Endodermal cell (in vitro differentiated cells): Measurements from ENCODE around the gene EXOG. TPM values are rescaled to one million over a fixed set of nuclear protein-coding genes. Genes with fewer than 3 reads are reported as not detected.
A peak's percentile ranks its signal among the peaks of the same experiment; 100 is the strongest.

ENCODE experiments used
- DNase-seq: peaks from one replicate; pipeline ENCODE4 v3.0.0-alpha.2; 2017
- H3K27ac ChIP-seq: 2 replicates; pipeline ENCODE4 v1.5.1; 2013; ENCODE audit warnings: mild to moderate bottlenecking, low read depth, low read length, moderate library complexity
- H3K27me3 ChIP-seq: 2 replicates; pipeline ENCODE4 v1.6.1; 2013; ENCODE audit warnings: mild to moderate bottlenecking, low read length, moderate library complexity; ENCODE audit not compliant: insufficient read depth, control insufficient read depth, poor library complexity, severe bottlenecking
- H3K36me3 ChIP-seq: 2 replicates; pipeline ENCODE4 v1.7.0; 2013; ENCODE audit warnings: mild to moderate bottlenecking, low read length, moderate library complexity; ENCODE audit not compliant: control insufficient read depth, insufficient read depth
- H3K4me1 ChIP-seq: one replicate; pipeline ENCODE4 v1.7.0; 2013; ENCODE audit warnings: low read length; ENCODE audit not compliant: control insufficient read depth, insufficient read depth
- H3K4me3 ChIP-seq: 2 replicates; pipeline ENCODE4 v1.5.1; 2013; ENCODE audit warnings: mild to moderate bottlenecking, low read length, moderate library complexity
- H3K9ac ChIP-seq: 2 replicates; pipeline ENCODE4 v1.6.1; 2013; ENCODE audit warnings: mild to moderate bottlenecking, low read length, moderate library complexity; ENCODE audit not compliant: poor library complexity, severe bottlenecking; ENCODE audit errors: extremely low read depth
- H3K9me3 ChIP-seq: 2 replicates; pipeline ENCODE4 v1.6.1; 2013; ENCODE audit warnings: mild to moderate bottlenecking, low read length, moderate library complexity; ENCODE audit not compliant: control insufficient read depth
- H3K27ac Mint-ChIP-seq: 2 replicates; pipeline ENCODE4 v1.8.0; 2020; ENCODE audit warnings: mixed read lengths
- H3K27me3 Mint-ChIP-seq: 2 replicates; pipeline ENCODE4 v1.8.0; 2021; ENCODE audit warnings: mild to moderate bottlenecking, mixed read lengths; ENCODE audit not compliant: insufficient read depth
- H3K36me3 Mint-ChIP-seq: 2 replicates; pipeline ENCODE4 v1.8.0; 2020; ENCODE audit warnings: low read depth, mixed read lengths
- H3K4me1 Mint-ChIP-seq: 2 replicates; pipeline ENCODE4 v1.8.0; 2020; ENCODE audit warnings: mixed read lengths
- H3K4me3 Mint-ChIP-seq: 2 replicates; pipeline ENCODE4 v1.8.0; 2020; ENCODE audit warnings: mild to moderate bottlenecking, moderate library complexity, mixed read lengths
- H3K9me3 Mint-ChIP-seq: 2 replicates; pipeline ENCODE4 v1.8.0; 2020; ENCODE audit warnings: mild to moderate bottlenecking, mixed read lengths
- WGBS, 2 experiments: methylation state at CpG; one replicate each; pipeline versions ENCODE4 v1.1.5 to v1.1.7; 2013; ENCODE audit warnings: missing lambda C conversion rate in 2 of 2, mixed read lengths in 1 of 2; ENCODE audit not compliant: insufficient coverage in 1 of 2, insufficient read length in 1 of 2; 5-methylcytosine and 5-hydroxymethylcytosine counted together
- total RNA-seq, 2 donors: library from RNA; stranded (reverse); fragmentation: NEBNext Ultra II Directional in 1 of 2; extraction: Animal tissue kit (Norgen Biotek cat#: 25700) in 1 of 2; gene quantifications; 2 replicates in 1 of 2; 3 replicates in 1 of 2; pipeline ENCODE4 v1.2.1, GENCODE V29; 2021
- TF ChIP-seq, protein P1 (sequence below): fragments of 200-600 bp; sonication (generic); conservative IDR thresholded peaks from 2 replicates; pipeline ENCODE4 v1.5.0; 2021; ENCODE audit warnings: antibody characterized with exemption, mild to moderate bottlenecking

The EXOG gene
- total RNA-seq, 2 donors from 2014 or later, result 11.9 to 13.8 TPM

DNA sequence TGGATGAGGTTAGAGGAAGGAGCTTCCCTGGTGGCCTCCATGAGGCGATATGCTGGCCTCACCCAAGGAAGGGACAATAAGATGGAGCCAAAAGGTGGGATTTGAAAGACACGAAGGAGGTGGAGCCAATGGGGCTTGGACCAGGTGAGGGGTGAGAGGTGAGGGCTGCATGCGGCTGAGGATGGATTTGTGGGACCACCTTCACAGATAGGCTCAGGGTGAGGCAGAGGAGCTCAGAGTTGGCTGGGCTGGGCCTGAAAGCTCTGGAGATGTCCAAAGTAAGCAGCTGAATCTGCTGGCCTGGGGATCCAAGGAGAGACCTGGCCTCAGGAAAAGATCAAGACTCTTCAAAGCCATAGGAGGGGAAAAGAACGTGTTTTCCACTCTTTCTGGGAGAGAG is 49.8 kb downstream of the EXOG start:
- WGBS, 2 experiments, result 80 to 92% methylated on average over 3 to 4 of the region's 4 CpGs

DNA sequence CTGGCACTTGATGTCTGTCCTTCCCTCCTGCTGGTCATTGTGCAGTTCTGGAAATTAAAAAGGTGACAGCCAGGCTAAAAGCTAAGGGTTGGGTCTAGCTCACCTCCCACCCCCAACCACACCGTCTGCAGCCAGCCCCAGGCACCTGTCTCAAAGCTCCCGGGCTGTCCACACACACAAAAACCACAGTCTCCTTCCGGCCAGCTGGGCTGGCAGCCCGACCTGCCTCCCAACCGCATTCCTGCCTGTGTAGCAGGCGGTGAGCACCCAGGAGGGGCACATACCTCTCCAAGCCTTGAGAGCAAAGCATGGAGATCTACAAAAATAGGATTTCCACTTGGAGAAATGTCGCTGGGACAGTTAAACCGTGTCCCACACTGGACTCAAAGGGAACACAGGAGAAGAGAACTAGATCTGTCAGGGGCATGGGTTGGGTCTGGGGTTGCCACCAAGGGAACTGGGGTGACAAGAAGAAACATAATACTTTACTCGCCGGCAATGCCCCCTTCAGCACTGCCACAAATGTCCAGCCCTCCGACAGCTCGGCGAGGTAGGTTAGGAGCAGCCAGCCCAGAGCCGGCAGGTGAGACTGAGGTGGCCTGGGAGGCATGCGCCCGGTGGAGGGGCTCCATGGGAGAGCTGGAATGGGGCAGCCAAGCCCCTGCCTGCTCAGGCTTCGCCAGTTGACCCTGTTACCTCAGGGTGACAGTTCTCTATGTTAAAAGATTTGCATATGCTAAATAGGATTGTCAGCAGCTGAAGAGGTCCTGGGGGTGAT is 52.2 kb downstream of the EXOG start:
- H3K27me3 Mint-ChIP-seq, result no peaks in the 10 kb centered on the region
- peak; percentile 63 for DNase-seq
- H3K27ac Mint-ChIP-seq, result no peak overlapping the region
- peaks cover 10% of the 10 kb centered on the region for H3K4me1 Mint-ChIP-seq
- no peaks in the 10 kb centered on the region for H3K36me3 ChIP-seq
- no peak overlapping the region for H3K9ac ChIP-seq
- H3K4me1 ChIP-seq, result no peaks in the 10 kb centered on the region
- 85 to 88% methylated on average over 11 to 17 of the region's 17 CpGs for WGBS, 2 experiments
- no peaks in the 10 kb centered on the region for H3K9me3 ChIP-seq
- no peaks in the 10 kb centered on the region for H3K27me3 ChIP-seq
- TF ChIP-seq, protein P1, sequence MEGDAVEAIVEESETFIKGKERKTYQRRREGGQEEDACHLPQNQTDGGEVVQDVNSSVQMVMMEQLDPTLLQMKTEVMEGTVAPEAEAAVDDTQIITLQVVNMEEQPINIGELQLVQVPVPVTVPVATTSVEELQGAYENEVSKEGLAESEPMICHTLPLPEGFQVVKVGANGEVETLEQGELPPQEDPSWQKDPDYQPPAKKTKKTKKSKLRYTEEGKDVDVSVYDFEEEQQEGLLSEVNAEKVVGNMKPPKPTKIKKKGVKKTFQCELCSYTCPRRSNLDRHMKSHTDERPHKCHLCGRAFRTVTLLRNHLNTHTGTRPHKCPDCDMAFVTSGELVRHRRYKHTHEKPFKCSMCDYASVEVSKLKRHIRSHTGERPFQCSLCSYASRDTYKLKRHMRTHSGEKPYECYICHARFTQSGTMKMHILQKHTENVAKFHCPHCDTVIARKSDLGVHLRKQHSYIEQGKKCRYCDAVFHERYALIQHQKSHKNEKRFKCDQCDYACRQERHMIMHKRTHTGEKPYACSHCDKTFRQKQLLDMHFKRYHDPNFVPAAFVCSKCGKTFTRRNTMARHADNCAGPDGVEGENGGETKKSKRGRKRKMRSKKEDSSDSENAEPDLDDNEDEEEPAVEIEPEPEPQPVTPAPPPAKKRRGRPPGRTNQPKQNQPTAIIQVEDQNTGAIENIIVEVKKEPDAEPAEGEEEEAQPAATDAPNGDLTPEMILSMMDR, result no peak
- peaks cover 3% of the 10 kb centered on the region for H3K36me3 Mint-ChIP-seq
- H3K27ac ChIP-seq, result no peak overlapping the region
- H3K4me3 ChIP-seq, result no peak overlapping the region
- no peaks in the 10 kb centered on the region for H3K9me3 Mint-ChIP-seq
- no peak overlapping the region for H3K4me3 Mint-ChIP-seq

More for the DNA sequence above, 49.8 kb downstream of the EXOG start:
- Mint-ChIP-seq H3K27me3 (no peaks in the 10 kb centered on the region), H3K36me3 (peaks cover 3% of the 10 kb centered on the region), H3K4me1 (peaks cover 10% of the 10 kb centered on the region), H3K4me3 (no peak overlapping the region), H3K9me3 (no peaks in the 10 kb centered on the region), H3K27ac (no peak overlapping the region)
- H3K4me3 ChIP-seq, result no peak overlapping the region
- H3K9ac ChIP-seq, result no peak overlapping the region
- peak; percentile 21 for DNase-seq
- no peaks in the 10 kb centered on the region for H3K9me3 ChIP-seq
- TF ChIP-seq, protein P1, result no peak
- H3K36me3 ChIP-seq, result no peaks in the 10 kb centered on the region
- H3K4me1 ChIP-seq, result no peaks in the 10 kb centered on the region
- H3K27me3 ChIP-seq, result no peaks in the 10 kb centered on the region
- H3K27ac ChIP-seq, result no peak overlapping the region

DNA sequence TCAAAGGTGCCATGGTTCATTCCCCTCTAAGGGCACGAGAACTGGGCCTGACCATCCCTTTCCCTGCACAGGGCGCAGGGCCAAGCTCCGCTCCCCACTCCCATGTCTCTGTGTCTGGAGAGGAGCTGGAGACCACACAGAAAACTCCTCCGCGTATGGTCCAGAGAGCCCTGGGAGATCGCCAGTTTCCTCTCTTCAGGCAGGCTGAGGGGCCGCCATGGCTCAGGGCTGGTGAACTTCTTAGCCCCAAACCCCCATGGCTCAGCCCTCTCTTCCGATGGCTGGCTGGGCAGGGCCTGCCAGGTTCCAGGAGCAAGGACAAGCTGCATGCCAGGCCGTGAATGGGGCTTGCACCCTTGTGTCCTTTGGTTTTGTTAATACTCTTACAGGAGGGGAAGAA is 52.9 kb downstream of the EXOG start:
- Mint-ChIP-seq H3K27ac (peak overlapping the region; percentile 57), H3K9me3 (no peaks in the 10 kb centered on the region), H3K4me3 (no peak overlapping the region), H3K4me1 (peaks cover 10% of the 10 kb centered on the region), H3K27me3 (no peaks in the 10 kb centered on the region), H3K36me3 (peaks cover 3% of the 10 kb centered on the region)
- Histone ChIP-seq H3K36me3 (no peaks in the 10 kb centered on the region), H3K27me3 (no peaks in the 10 kb centered on the region), H3K9ac (no peak overlapping the region), H3K9me3 (no peaks in the 10 kb centered on the region), H3K27ac (no peak overlapping the region), H3K4me3 (no peak overlapping the region), H3K4me1 (no peaks in the 10 kb centered on the region)
- TF ChIP-seq, protein P1, result no peak
- WGBS, 2 experiments, result 94 to 98% methylated on average over 5 to 9 of the region's 9 CpGs
- DNase-seq, result peak; percentile 38
